Mesothelial cell of epicardium (in vitro differentiated cells): Measurements from ENCODE around the gene ZNF135. TPM values are rescaled to one million over a fixed set of nuclear protein-coding genes. Genes with fewer than 3 reads are reported as not detected.
A peak's percentile ranks its signal among the peaks of the same experiment; 100 is the strongest.

Experiments
- DNase-seq, 2 experiments: peaks; one replicate each; pipeline ENCODE4 v3.0.0; 2021; ENCODE audit warnings: low spot score in 2 of 2; ENCODE audit not compliant: unreplicated experiment in 2 of 2
- H3K27ac Mint-ChIP-seq: 2 replicates; pipeline ENCODE4 v1.8.0; 2021; ENCODE audit warnings: mixed read lengths
- H3K27me3 Mint-ChIP-seq: 2 replicates; pipeline ENCODE4 v1.8.0; 2021; ENCODE audit warnings: low read depth, mixed read lengths
- H3K36me3 Mint-ChIP-seq: 2 replicates; pipeline ENCODE4 v1.8.0; 2021; ENCODE audit warnings: mixed read lengths
- H3K4me1 Mint-ChIP-seq: 2 replicates; pipeline ENCODE4 v1.8.0; 2021; ENCODE audit warnings: mixed read lengths
- H3K4me3 Mint-ChIP-seq: 2 replicates; pipeline ENCODE4 v1.8.0; 2021; ENCODE audit warnings: mild to moderate bottlenecking, moderate library complexity, mixed read lengths
- H3K9me3 Mint-ChIP-seq: 2 replicates; pipeline ENCODE4 v1.8.0; 2021; ENCODE audit warnings: mixed read lengths
- total RNA-seq: library from RNA; stranded (reverse); gene quantifications from 3 replicates; pipeline ENCODE4 v1.2.1, GENCODE V29; 2021
- TF ChIP-seq, protein P1 (sequence below): fragments of 200-600 bp; sonication (generic); IDR thresholded peaks from one replicate; pipeline ENCODE4 v1.5.0; 2021; ENCODE audit warnings: antibody characterized with exemption; ENCODE audit not compliant: unreplicated experiment

Gene ZNF135
- total RNA-seq, 1 donor from 2014 or later = 12.5 TPM

DNA sequence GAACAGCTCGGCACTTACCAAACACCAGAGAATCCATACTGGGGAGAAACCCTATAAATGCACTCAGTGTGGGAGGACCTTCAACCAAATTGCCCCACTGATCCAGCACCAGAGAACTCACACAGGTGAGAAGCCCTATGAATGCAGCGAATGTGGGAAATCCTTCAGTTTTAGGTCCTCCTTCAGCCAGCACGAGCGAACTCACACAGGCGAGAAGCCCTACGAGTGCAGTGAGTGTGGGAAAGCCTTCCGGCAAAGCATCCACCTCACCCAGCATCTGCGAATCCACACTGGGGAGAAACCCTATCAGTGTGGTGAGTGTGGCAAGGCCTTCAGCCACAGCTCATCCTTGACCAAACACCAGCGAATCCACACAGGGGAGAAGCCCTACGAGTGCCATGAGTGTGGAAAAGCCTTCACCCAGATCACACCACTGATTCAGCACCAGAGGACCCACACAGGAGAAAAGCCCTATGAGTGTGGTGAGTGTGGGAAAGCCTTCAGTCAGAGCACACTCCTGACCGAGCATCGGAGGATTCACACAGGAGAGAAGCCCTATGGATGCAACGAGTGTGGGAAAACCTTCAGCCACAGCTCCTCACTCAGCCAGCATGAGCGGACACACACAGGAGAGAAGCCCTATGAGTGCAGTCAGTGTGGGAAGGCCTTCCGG is 8.3 kb downstream of the ZNF135 start:
- Mint-ChIP-seq H3K4me1 (no peaks in the 10 kb centered on the region), H3K4me3 (no peak overlapping the region), H3K9me3 (peaks cover 73% of the 10 kb centered on the region), H3K27ac (peak overlapping the region; percentile 21), H3K27me3 (no peaks in the 10 kb centered on the region), H3K36me3 (peaks cover 76% of the 10 kb centered on the region)
- DNase-seq = no peak
- TF ChIP-seq, protein P1, sequence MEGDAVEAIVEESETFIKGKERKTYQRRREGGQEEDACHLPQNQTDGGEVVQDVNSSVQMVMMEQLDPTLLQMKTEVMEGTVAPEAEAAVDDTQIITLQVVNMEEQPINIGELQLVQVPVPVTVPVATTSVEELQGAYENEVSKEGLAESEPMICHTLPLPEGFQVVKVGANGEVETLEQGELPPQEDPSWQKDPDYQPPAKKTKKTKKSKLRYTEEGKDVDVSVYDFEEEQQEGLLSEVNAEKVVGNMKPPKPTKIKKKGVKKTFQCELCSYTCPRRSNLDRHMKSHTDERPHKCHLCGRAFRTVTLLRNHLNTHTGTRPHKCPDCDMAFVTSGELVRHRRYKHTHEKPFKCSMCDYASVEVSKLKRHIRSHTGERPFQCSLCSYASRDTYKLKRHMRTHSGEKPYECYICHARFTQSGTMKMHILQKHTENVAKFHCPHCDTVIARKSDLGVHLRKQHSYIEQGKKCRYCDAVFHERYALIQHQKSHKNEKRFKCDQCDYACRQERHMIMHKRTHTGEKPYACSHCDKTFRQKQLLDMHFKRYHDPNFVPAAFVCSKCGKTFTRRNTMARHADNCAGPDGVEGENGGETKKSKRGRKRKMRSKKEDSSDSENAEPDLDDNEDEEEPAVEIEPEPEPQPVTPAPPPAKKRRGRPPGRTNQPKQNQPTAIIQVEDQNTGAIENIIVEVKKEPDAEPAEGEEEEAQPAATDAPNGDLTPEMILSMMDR = no peak

DNA sequence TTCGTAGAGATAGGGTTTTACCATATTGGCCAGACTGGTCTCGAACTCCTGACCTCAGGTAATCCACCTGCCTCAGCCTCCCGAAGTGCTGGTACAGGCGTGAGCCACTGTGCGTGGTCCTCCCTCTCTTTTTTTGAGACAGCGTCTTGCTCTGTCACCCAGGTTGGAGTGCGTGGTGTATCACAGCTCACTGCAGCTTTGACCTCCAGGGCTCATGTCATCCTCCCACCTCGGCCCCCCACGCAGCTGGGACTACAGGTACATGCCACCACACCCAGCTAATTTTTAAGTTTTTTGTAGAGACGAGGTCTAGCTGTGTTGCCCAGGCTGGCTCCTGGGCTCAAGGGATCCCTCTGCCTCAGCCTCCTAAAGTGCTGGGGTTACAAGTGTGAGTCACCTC is 20.7 kb downstream of the ZNF135 start:
- Mint-ChIP-seq H3K27me3 (no peaks in the 10 kb centered on the region), H3K4me1 (no peaks in the 10 kb centered on the region), H3K36me3 (peaks cover 41% of the 10 kb centered on the region), H3K4me3 (no peak overlapping the region), H3K9me3 (peaks cover 51% of the 10 kb centered on the region), H3K27ac (no peak overlapping the region)
- DNase-seq = no peak
- TF ChIP-seq, protein P1 = no peak

DNA sequence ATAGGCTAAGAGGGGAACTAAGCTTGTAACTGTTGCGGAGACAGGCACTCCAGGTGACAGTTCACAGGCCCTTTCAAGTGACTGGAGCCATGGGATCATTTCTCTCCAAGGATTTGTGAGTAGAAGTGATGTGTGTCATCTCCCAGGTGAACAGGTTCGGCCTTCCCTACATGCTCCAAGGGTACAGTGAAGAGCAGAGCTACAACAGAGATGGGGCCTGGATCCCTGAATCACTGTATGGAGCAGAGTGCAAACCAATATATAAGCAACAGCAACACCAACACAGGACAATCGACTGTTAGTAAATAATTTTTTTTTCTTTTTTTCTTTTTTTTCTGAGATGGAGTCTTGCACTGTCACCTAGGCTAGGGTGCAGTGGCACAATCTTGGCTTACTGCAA is 23.9 kb downstream of the ZNF135 start:
- peaks cover 43% of the 10 kb centered on the region for H3K9me3 Mint-ChIP-seq
- TF ChIP-seq, protein P1 = no peak
- H3K36me3 Mint-ChIP-seq = peaks cover 60% of the 10 kb centered on the region
- no peak overlapping the region for H3K4me3 Mint-ChIP-seq
- no peak overlapping the region for H3K27ac Mint-ChIP-seq
- no peaks in the 10 kb centered on the region for H3K27me3 Mint-ChIP-seq
- no peak for DNase-seq
- no peaks in the 10 kb centered on the region for H3K4me1 Mint-ChIP-seq

DNA sequence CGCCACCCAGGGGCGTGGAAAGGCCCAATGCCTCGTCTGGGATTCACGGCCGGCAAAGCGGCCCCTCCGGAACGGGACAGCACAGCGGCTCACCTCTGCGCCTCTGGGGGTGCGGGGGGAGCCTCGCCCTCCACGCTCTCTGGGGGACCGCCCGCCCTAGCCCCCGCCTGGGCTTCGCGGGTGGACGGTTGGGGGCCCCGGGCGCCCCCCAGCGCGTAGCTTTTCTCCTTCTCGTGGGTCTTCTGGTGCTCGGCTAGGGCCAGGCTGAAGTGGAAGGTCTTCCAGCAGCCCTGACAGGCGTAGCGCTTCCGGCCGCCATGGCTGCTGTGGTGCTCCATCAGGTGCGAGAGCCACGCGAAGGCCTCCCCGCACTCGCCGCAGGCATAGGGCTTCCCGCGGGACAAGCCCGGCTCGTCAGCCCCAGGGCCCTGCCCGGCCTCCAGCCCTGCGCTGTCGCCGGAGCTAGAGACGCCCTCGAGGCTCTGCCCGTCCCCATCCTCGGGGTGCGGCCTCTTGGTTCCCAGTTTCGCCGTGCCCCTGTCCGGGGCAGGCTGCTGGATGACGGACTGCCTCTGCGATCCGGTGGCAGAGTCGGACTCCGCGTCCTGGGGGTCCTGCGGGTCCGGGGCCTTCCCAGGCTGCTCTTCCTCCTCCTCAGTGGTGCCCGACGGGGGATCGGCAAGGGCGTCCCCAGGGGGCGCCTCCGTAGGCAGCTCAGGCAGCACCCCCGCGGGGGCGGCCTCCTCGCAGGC is 25.7 kb downstream of the ZNF135 start:
- H3K4me1 Mint-ChIP-seq = no peaks in the 10 kb centered on the region
- no peak for DNase-seq
- TF ChIP-seq, protein P1 = no peak
- H3K4me3 Mint-ChIP-seq = no peak overlapping the region
- no peak overlapping the region for H3K27ac Mint-ChIP-seq
- peaks cover 68% of the 10 kb centered on the region for H3K36me3 Mint-ChIP-seq
- peaks cover 40% of the 10 kb centered on the region for H3K9me3 Mint-ChIP-seq
- no peaks in the 10 kb centered on the region for H3K27me3 Mint-ChIP-seq

DNA sequence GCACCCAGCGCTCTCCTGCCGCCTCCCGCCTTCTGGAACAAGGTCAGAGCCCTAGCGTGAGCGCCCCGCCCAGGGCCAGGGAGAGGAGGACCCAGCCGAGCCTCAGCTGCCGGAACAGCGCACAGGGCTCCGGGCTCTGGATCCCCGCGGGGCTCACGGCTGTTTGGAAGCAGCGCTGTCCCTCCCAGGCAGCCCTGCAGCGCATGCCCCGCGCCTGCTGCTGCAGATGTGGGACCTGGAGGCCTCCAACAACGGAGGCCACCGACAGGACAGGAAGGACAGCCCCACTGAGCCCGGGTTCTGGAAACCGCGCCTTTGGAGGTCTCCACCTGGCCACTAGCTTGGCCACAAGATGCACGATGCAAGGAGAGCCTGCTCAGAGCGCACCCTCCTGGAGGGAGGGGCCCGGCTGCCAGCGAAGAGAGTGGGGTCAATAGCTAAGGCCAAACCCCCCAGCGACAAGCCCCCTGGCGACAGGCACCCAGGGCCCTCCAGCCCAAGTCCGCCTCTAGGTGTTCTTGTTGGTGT is 26.3 kb downstream of the ZNF135 start:
- H3K36me3 Mint-ChIP-seq = peaks cover 70% of the 10 kb centered on the region
- H3K9me3 Mint-ChIP-seq = peaks cover 39% of the 10 kb centered on the region
- no peak overlapping the region for H3K27ac Mint-ChIP-seq
- no peak for DNase-seq
- TF ChIP-seq, protein P1 = no peak
- H3K4me3 Mint-ChIP-seq = no peak overlapping the region
- no peaks in the 10 kb centered on the region for H3K27me3 Mint-ChIP-seq
- H3K4me1 Mint-ChIP-seq = no peaks in the 10 kb centered on the region
